Activated CD4-positive, alpha-beta T cell treated with anti-CD3 and anti-CD28 coated beads, Interleukin-2, amount 50 U/mL, for 48 hours (primary cell): ENCODE measurements around the gene NUAK2.
"Not testable (repeated sequence)": the region's sequence is repeated elsewhere in the genome, so short reads cannot be mapped to it uniquely, and the experiment has no call there.

Source experiments
- DNase-seq, 2 experiments: peaks; one replicate each; pipeline ENCODE4 v3.0.0-alpha.2; 2020

The NUAK2 gene

GRCh38 chr1:205317311-205317917, 4.1 kb downstream of the NUAK2 start:
- DNase-seq: no peak

GRCh38 chr1:205316161-205316566, 5.4 kb downstream of the NUAK2 start:
- no peak for DNase-seq

- DNase-seq: no peak
Observed at GRCh38 chr1:205315008-205315618, 6.4 kb downstream of the NUAK2 start.

- DNase-seq: peak; percentile 34 to 41
Observed at GRCh38 chr1:205313563-205314308, 7.8 kb downstream of the NUAK2 start.

GRCh38 chr1:205312866-205313562, 8.5 kb downstream of the NUAK2 start:
- no peak for DNase-seq

GRCh38 chr1:205310976-205311704, 10.4 kb downstream of the NUAK2 start:
- DNase-seq: no peak

- no peak for DNase-seq
Observed at GRCh38 chr1:205309741-205310140, 11.8 kb downstream of the NUAK2 start.

- DNase-seq: no peak
Observed at GRCh38 chr1:205306929-205307566, 14.5 kb downstream of the NUAK2 start.

- DNase-seq: no peak
Observed at GRCh38 chr1:205304695-205305070, 16.9 kb downstream of the NUAK2 start.

- DNase-seq: no peak
Observed at GRCh38 chr1:205304046-205304694, 17.4 kb downstream of the NUAK2 start.

GRCh38 chr1:205303247-205303888, 18.2 kb downstream of the NUAK2 start:
- no peak for DNase-seq

GRCh38 chr1:205301842-205302588, 19.5 kb downstream of the NUAK2 start:
- no peak for DNase-seq

GRCh38 chr1:205301205-205301821, 20.2 kb downstream of the NUAK2 start:
- DNase-seq: no peak

GRCh38 chr1:205300149-205300548, 21.4 kb downstream of the NUAK2 start:
- DNase-seq: no peak

- no peak for DNase-seq
Observed at GRCh38 chr1:205298191-205298994, 23.2 kb downstream of the NUAK2 start.

GRCh38 chr1:205297546-205298177, 23.9 kb downstream of the NUAK2 start:
- DNase-seq: not testable (repeated sequence)

GRCh38 chr1:205296154-205296553, 25.4 kb downstream of the NUAK2 start:
- no peak for DNase-seq

- DNase-seq: no peak
Observed at GRCh38 chr1:205294934-205295333, 26.6 kb downstream of the NUAK2 start.
